B cell (primary cell): ENCODE measurements around the gene PLEKHM2.

Experiments used
- EZH2 ChIP-seq: IDR thresholded peaks from 2 replicates; pipeline ENCODE4 v1.6.1; 2012; ENCODE audit warnings: borderline replicate concordance, low read depth, mild to moderate bottlenecking, moderate library complexity, low read length; ENCODE audit not compliant: insufficient read depth, poor library complexity, severe bottlenecking
- TF ChIP-seq, protein P1 (sequence below): fragments of 200-600 bp; IDR thresholded peaks from one replicate; pipeline ENCODE4 v1.8.0; 2022; ENCODE audit warnings: antibody characterized with exemption, mild to moderate bottlenecking

DNA sequence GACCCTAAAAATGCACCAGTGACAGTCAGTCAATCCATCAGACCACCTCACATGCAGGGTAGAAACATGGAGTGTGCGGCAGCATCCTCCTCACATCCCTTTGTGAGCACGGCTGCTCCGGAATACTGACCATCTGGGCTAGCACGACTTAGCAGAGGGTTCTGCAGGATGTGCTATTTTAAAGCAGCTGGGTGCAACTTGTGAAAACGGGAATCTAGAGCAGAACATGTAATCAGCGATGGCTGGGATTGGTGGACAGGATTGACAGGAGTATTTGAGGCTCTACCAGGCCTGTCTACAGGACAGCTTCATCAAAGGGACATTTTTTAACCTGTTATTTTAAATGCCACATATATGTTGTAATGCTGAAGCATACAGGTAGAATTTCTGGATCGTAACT lies 16.8 kb upstream of the PLEKHM2 start:
- TF ChIP-seq, protein P1, sequence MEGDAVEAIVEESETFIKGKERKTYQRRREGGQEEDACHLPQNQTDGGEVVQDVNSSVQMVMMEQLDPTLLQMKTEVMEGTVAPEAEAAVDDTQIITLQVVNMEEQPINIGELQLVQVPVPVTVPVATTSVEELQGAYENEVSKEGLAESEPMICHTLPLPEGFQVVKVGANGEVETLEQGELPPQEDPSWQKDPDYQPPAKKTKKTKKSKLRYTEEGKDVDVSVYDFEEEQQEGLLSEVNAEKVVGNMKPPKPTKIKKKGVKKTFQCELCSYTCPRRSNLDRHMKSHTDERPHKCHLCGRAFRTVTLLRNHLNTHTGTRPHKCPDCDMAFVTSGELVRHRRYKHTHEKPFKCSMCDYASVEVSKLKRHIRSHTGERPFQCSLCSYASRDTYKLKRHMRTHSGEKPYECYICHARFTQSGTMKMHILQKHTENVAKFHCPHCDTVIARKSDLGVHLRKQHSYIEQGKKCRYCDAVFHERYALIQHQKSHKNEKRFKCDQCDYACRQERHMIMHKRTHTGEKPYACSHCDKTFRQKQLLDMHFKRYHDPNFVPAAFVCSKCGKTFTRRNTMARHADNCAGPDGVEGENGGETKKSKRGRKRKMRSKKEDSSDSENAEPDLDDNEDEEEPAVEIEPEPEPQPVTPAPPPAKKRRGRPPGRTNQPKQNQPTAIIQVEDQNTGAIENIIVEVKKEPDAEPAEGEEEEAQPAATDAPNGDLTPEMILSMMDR = no peak
- TF ChIP-seq EZH2 = no peak
